Adipocyte (in vitro differentiated cells): ENCODE measurements around the gene ZNF135.
A peak's percentile ranks its signal among the peaks of the same experiment; 100 is the strongest.

Source experiments
- DNase-seq: peaks from one replicate; pipeline ENCODE4 v3.0.0-alpha.2; 2015; ENCODE audit warnings: low read depth
- H3K27me3 ChIP-seq: replicated peaks from 2 replicates; pipeline ENCODE4 v1.7.0; 2013; ENCODE audit warnings: mild to moderate bottlenecking, low read length, moderate library complexity; ENCODE audit not compliant: control insufficient read depth, insufficient read depth
- H3K36me3 ChIP-seq: 2 replicates; pipeline ENCODE4 v1.7.0; 2013; ENCODE audit warnings: low read length, mild to moderate bottlenecking, moderate library complexity; ENCODE audit not compliant: control insufficient read depth, insufficient read depth, severe bottlenecking
- H3K4me1 ChIP-seq: 2 replicates; pipeline ENCODE4 v1.7.0; 2013; ENCODE audit warnings: mild to moderate bottlenecking, low read length, moderate library complexity; ENCODE audit not compliant: control insufficient read depth, insufficient read depth
- H3K4me3 ChIP-seq: 2 replicates; pipeline ENCODE4 v1.7.0; 2013; ENCODE audit warnings: mild to moderate bottlenecking, low read length, moderate library complexity
- H3K9ac ChIP-seq: 2 replicates; pipeline ENCODE4 v1.7.0; 2013; ENCODE audit warnings: mild to moderate bottlenecking, low read length, moderate library complexity
- H3K9me3 ChIP-seq: 2 replicates; pipeline ENCODE4 v1.7.0; 2013; ENCODE audit warnings: mild to moderate bottlenecking, low read length, moderate library complexity; ENCODE audit not compliant: control insufficient read depth

The ZNF135 gene

GRCh38 chr19:58035863-58036262 is 23.2 kb upstream of the ZNF135 start:
- Histone ChIP-seq H3K36me3 (no peaks in the 10 kb centered on the region), H3K4me1 (no peaks in the 10 kb centered on the region), H3K9ac (no peak overlapping the region), H3K27me3 (no peaks in the 10 kb centered on the region), H3K9me3 (peaks cover 7% of the 10 kb centered on the region), H3K4me3 (no peak overlapping the region)
- DNase-seq = no peak

- Histone ChIP-seq H3K36me3 (no peaks in the 10 kb centered on the region), H3K9ac (no peak overlapping the region), H3K9me3 (peaks cover 14% of the 10 kb centered on the region), H3K4me1 (no peaks in the 10 kb centered on the region), H3K4me3 (no peak overlapping the region), H3K27me3 (no peaks in the 10 kb centered on the region)
- no peak for DNase-seq
Observed at GRCh38 chr19:58037927-58038687, 21.0 kb upstream of the ZNF135 start.

- H3K9ac ChIP-seq = no peak overlapping the region
- H3K4me1 ChIP-seq = no peaks in the 10 kb centered on the region
- peak; percentile 12 for DNase-seq
- H3K4me3 ChIP-seq = no peak overlapping the region
- H3K27me3 ChIP-seq = no peaks in the 10 kb centered on the region
- H3K36me3 ChIP-seq = no peaks in the 10 kb centered on the region
- H3K9me3 ChIP-seq = peaks cover 16% of the 10 kb centered on the region
Observed at GRCh38 chr19:58038688-58039204, 20.3 kb upstream of the ZNF135 start.

- Histone ChIP-seq H3K36me3 (no peaks in the 10 kb centered on the region), H3K4me3 (no peak overlapping the region), H3K4me1 (no peaks in the 10 kb centered on the region), H3K9ac (no peak overlapping the region), H3K9me3 (peaks cover 25% of the 10 kb centered on the region), H3K27me3 (no peaks in the 10 kb centered on the region)
- DNase-seq = no peak
Observed at GRCh38 chr19:58040751-58041525, 18.1 kb upstream of the ZNF135 start.

- Histone ChIP-seq H3K9ac (no peak overlapping the region), H3K36me3 (no peaks in the 10 kb centered on the region), H3K9me3 (peaks cover 31% of the 10 kb centered on the region), H3K4me1 (no peaks in the 10 kb centered on the region), H3K27me3 (no peaks in the 10 kb centered on the region), H3K4me3 (no peak overlapping the region)
- no peak for DNase-seq
Observed at GRCh38 chr19:58042495-58043340, 16.4 kb upstream of the ZNF135 start.

GRCh38 chr19:58044391-58044790 is 14.7 kb upstream of the ZNF135 start:
- Histone ChIP-seq H3K9me3 (peaks cover 36% of the 10 kb centered on the region), H3K27me3 (no peaks in the 10 kb centered on the region), H3K36me3 (no peaks in the 10 kb centered on the region), H3K4me3 (no peak overlapping the region), H3K9ac (no peak overlapping the region), H3K4me1 (no peaks in the 10 kb centered on the region)
- no peak for DNase-seq

- H3K4me3 ChIP-seq = no peak overlapping the region
- peaks cover 40% of the 10 kb centered on the region for H3K9me3 ChIP-seq
Observed at GRCh38 chr19:58044886-58045285, 14.2 kb upstream of the ZNF135 start.

GRCh38 chr19:58045411-58046050 is 13.6 kb upstream of the ZNF135 start:
- no peaks in the 10 kb centered on the region for H3K4me1 ChIP-seq
- no peaks in the 10 kb centered on the region for H3K27me3 ChIP-seq
- peaks cover 42% of the 10 kb centered on the region for H3K9me3 ChIP-seq
- DNase-seq = no peak
- H3K9ac ChIP-seq = no peak overlapping the region
- H3K4me3 ChIP-seq = no peak overlapping the region
- no peaks in the 10 kb centered on the region for H3K36me3 ChIP-seq

More at GRCh38 chr19:58044886-58045285, 14.2 kb upstream of the ZNF135 start:
- DNase-seq = no peak
- H3K9ac ChIP-seq = no peak overlapping the region
- H3K36me3 ChIP-seq = no peaks in the 10 kb centered on the region
- no peaks in the 10 kb centered on the region for H3K27me3 ChIP-seq
- H3K4me1 ChIP-seq = no peaks in the 10 kb centered on the region

GRCh38 chr19:58046856-58047255 is 12.2 kb upstream of the ZNF135 start:
- Histone ChIP-seq H3K4me1 (no peaks in the 10 kb centered on the region), H3K9ac (no peak overlapping the region), H3K9me3 (peaks cover 42% of the 10 kb centered on the region), H3K36me3 (no peaks in the 10 kb centered on the region), H3K4me3 (no peak overlapping the region), H3K27me3 (no peaks in the 10 kb centered on the region)
- no peak for DNase-seq

- Histone ChIP-seq H3K9ac (no peak overlapping the region), H3K27me3 (no peaks in the 10 kb centered on the region), H3K9me3 (peaks cover 40% of the 10 kb centered on the region), H3K4me3 (no peak overlapping the region), H3K4me1 (no peaks in the 10 kb centered on the region), H3K36me3 (no peaks in the 10 kb centered on the region)
- no peak for DNase-seq
Observed at GRCh38 chr19:58047672-58048071, 11.4 kb upstream of the ZNF135 start.
